HCT116 (cell line): ENCODE results near the gene HIP1R.
A peak's percentile ranks its signal among the peaks of the same experiment; 100 is the strongest.

ENCODE experiments used
- CEBPB ChIP-seq: IDR thresholded peaks from 2 replicates; pipeline ENCODE4 v1.6.1; 2012; ENCODE audit warnings: low read depth
- CTCF ChIP-seq, 3 experiments: fragments of 200-600 bp in 1 of 3; sonication (generic) in 1 of 3; IDR thresholded peaks in 2 of 3; conservative IDR thresholded peaks in 1 of 3; 2 replicates each; pipeline ENCODE4 v1.5.1; 2012 to 2017; ENCODE audit warnings: low read depth in 2 of 3, low read length in 2 of 3, antibody characterized with exemption in 1 of 3, borderline replicate concordance in 1 of 3, control low read depth in 1 of 3, mild to moderate bottlenecking in 1 of 3, mixed read lengths in 1 of 3, mixed run types in 1 of 3, moderate library complexity in 1 of 3; ENCODE audit not compliant: insufficient read depth in 1 of 3
- ELF1 ChIP-seq: IDR thresholded peaks from 2 replicates; pipeline ENCODE4 v1.6.1; 2012; ENCODE audit warnings: low read depth, borderline replicate concordance
- EZH2 ChIP-seq: fragments of 200-600 bp; sonication (generic); IDR thresholded peaks from 2 replicates; pipeline ENCODE4 v1.6.1; 2017; ENCODE audit warnings: antibody characterized with exemption, mixed run types
- EZH2phosphoT487 ChIP-seq: fragments of 200-600 bp; IDR thresholded peaks from 2 replicates; pipeline ENCODE4 v1.6.1; 2018; ENCODE audit warnings: antibody characterized with exemption, borderline replicate concordance
- MAX ChIP-seq: IDR thresholded peaks from 2 replicates; pipeline ENCODE4 v1.6.1; 2012
- POLR2A ChIP-seq: IDR thresholded peaks from 2 replicates; pipeline ENCODE4 v1.7.0; 2011; ENCODE audit warnings: borderline replicate concordance; ENCODE audit not compliant: insufficient read depth, insufficient read length; ENCODE audit errors: extremely low read depth
- POLR2AphosphoS5 ChIP-seq: IDR thresholded peaks from 2 replicates; pipeline ENCODE4 v1.6.1; 2011; ENCODE audit warnings: mild to moderate bottlenecking, low read depth, low read length, moderate library complexity
- REST ChIP-seq: IDR thresholded peaks from 2 replicates; pipeline ENCODE4 v1.6.1; 2012; ENCODE audit warnings: low read depth
- SP1 ChIP-seq: IDR thresholded peaks from 2 replicates; pipeline ENCODE4 v1.6.1; 2012; ENCODE audit warnings: low read depth
- SRF ChIP-seq: IDR thresholded peaks from 2 replicates; pipeline ENCODE4 v1.6.1; 2012; ENCODE audit warnings: low read depth
- TCF7L2 ChIP-seq: IDR thresholded peaks from 2 replicates; pipeline ENCODE4 v1.7.0; 2011; ENCODE audit warnings: borderline replicate concordance, inconsistent platforms; ENCODE audit not compliant: insufficient read depth, insufficient read length; ENCODE audit errors: extremely low read depth

- TF ChIP-seq CTCF (IDR thresholded peaks at IDR 0.05 in 2 of 3, conservative IDR thresholded peaks at IDR 0.05 in 1 of 3; ENCODE audit: borderline replicate concordance in 1 of 3, insufficient read depth in 1 of 3, low read depth in 2 of 3, low read length in 2 of 3) (no peak), TCF7L2 (peak; percentile 10), EZH2 (no peak), POLR2AphosphoS5 (peak; percentile 53), POLR2A (no peak), EZH2phosphoT487 (no peak), MAX (no peak), CEBPB (no peak), ELF1 (no peak), REST (no peak), SRF (no peak), SP1 (no peak)
Measured at GRCh38 chr12:122888232-122888752, 53.0 kb downstream of the HIP1R start.
